DND-41 (cell line): Measurements from ENCODE around the gene ENDOD1.

Experiments used
- EZH2 ChIP-seq: IDR thresholded peaks from 3 replicates; pipeline ENCODE4 v1.6.1; 2012; ENCODE audit warnings: borderline replicate concordance, low read depth, mild to moderate bottlenecking, moderate library complexity, low read length, inconsistent platforms; ENCODE audit not compliant: severe bottlenecking
- TF ChIP-seq, protein P1 (sequence below): IDR thresholded peaks from 2 replicates; pipeline ENCODE4 v1.5.1; 2012; ENCODE audit warnings: borderline replicate concordance, low read length, moderate library complexity, mild to moderate bottlenecking; ENCODE audit not compliant: poor library complexity, severe bottlenecking; ENCODE audit errors: extremely low read depth

DNA sequence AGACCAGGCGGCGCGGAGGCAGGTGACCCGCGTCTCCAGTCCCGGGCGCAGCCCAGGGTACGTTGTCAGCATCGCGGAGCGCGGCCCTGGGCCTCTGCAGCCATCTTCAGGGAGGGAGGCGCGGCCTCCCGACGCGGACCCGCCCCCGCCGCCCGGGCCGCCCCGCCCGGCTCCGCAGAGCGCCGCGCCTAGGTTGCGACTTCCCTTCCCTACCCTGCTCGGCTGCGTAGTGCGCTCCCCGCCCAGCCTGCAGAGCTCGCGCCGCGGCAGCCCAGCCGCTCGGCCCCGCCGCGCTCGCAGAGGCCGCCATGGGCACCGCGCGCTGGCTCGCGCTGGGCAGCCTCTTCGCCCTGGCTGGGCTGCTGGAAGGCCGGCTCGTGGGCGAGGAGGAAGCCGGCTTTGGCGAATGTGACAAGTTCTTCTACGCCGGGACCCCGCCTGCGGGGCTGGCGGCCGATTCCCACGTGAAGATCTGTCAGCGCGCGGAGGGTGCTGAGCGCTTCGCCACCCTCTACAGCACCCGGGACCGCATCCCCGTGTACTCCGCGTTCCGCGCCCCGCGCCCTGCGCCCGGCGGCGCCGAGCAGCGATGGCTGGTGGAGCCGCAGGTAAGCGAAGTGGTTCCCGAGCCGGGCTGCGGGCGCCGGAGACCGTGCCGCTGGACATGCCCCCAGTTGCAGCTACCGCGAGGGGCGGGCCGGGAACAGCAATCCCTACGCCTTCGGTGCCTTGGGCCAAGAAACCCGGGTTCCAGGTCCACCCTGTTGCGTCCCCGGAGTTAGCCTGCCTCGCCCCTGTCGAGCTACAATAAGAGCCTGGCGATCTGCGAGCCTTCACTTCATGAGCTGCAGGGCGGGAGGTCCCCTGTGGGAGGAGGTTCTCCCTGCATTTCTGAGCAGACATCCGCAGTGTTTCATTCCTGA is at the start of gene ENDOD1:
- TF ChIP-seq, protein P1, sequence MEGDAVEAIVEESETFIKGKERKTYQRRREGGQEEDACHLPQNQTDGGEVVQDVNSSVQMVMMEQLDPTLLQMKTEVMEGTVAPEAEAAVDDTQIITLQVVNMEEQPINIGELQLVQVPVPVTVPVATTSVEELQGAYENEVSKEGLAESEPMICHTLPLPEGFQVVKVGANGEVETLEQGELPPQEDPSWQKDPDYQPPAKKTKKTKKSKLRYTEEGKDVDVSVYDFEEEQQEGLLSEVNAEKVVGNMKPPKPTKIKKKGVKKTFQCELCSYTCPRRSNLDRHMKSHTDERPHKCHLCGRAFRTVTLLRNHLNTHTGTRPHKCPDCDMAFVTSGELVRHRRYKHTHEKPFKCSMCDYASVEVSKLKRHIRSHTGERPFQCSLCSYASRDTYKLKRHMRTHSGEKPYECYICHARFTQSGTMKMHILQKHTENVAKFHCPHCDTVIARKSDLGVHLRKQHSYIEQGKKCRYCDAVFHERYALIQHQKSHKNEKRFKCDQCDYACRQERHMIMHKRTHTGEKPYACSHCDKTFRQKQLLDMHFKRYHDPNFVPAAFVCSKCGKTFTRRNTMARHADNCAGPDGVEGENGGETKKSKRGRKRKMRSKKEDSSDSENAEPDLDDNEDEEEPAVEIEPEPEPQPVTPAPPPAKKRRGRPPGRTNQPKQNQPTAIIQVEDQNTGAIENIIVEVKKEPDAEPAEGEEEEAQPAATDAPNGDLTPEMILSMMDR, result peak; percentile 6
- TF ChIP-seq EZH2, result no peak
